OCI-LY1 (cell line): ENCODE results near the gene TPO.

Experiments used
- H2AFZ ChIP-seq: fragments of 200-600 bp; sonication (generic), shearing (Covaris generic); 2 replicates; pipeline ENCODE4 v1.6.0; 2014; ENCODE audit warnings: antibody characterized with exemption, mild to moderate bottlenecking, low read length
- H3F3A ChIP-seq: fragments of 200-600 bp; sonication (generic), shearing (Covaris generic); 2 replicates; pipeline ENCODE4 v1.6.0; 2014; ENCODE audit warnings: mild to moderate bottlenecking, antibody characterized with exemption, low read length, moderate library complexity; ENCODE audit not compliant: insufficient read depth
- H3K27ac ChIP-seq: fragments of 200-600 bp; sonication (generic); 2 replicates; pipeline ENCODE4 v1.5.1; 2014; ENCODE audit warnings: low read length, mixed run types, mild to moderate bottlenecking, low read depth; ENCODE audit not compliant: poor library complexity, severe bottlenecking
- H3K27me3 ChIP-seq: fragments of 200-600 bp; sonication (generic); 2 replicates; pipeline ENCODE4 v1.6.0; 2014; ENCODE audit warnings: antibody characterized with exemption, mild to moderate bottlenecking, low read length, moderate library complexity; ENCODE audit not compliant: insufficient read depth
- H3K36me3 ChIP-seq: fragments of 200-600 bp; sonication (generic); 2 replicates; pipeline ENCODE4 v1.6.1; 2014; ENCODE audit warnings: mild to moderate bottlenecking, antibody characterized with exemption, low read length, moderate library complexity, mixed read lengths; ENCODE audit not compliant: insufficient read depth
- H3K4me1 ChIP-seq: fragments of 200-600 bp; sonication (generic); 2 replicates; pipeline ENCODE4 v1.5.1; 2014; ENCODE audit warnings: mild to moderate bottlenecking, low read length, moderate library complexity; ENCODE audit not compliant: insufficient read depth, severe bottlenecking
- H3K4me2 ChIP-seq: fragments of 200-600 bp; sonication (generic), shearing (Covaris generic); 2 replicates; pipeline ENCODE4 v1.6.1; 2014; ENCODE audit warnings: low read length
- H3K4me3 ChIP-seq: fragments of 200-600 bp; sonication (generic); 2 replicates; pipeline ENCODE4 v1.5.1; 2014; ENCODE audit warnings: low read length, low read depth, mild to moderate bottlenecking, mixed read lengths; ENCODE audit not compliant: poor library complexity, severe bottlenecking
- H3K79me2 ChIP-seq: fragments of 200-600 bp; shearing (Covaris generic); 2 replicates; pipeline ENCODE4 v1.6.1; 2016; ENCODE audit warnings: mixed run types, low read length, mixed read lengths; ENCODE audit not compliant: insufficient read depth
- H3K9ac ChIP-seq: fragments of 200-600 bp; sonication (generic), shearing (Covaris generic); 2 replicates; pipeline ENCODE4 v1.6.1; 2014; ENCODE audit warnings: mild to moderate bottlenecking, low read length, mixed read lengths
- H3K9me2 ChIP-seq: fragments of 200-600 bp; sonication (generic), shearing (Covaris generic); 2 replicates; pipeline ENCODE4 v1.6.1; 2014; ENCODE audit warnings: low read depth, mild to moderate bottlenecking, low read length, mixed read lengths
- H3K9me3 ChIP-seq: fragments of 200-600 bp; shearing (Covaris generic); 2 replicates; pipeline ENCODE4 v1.6.1; 2014; ENCODE audit warnings: low read length, mixed read lengths
- H4K20me1 ChIP-seq: fragments of 200-600 bp; sonication (generic), shearing (Covaris generic); 2 replicates; pipeline ENCODE4 v1.6.0; 2016; ENCODE audit warnings: mild to moderate bottlenecking, low read length; ENCODE audit not compliant: insufficient read depth
- CTCF ChIP-seq: fragments of 200-600 bp; sonication (generic), shearing (Covaris generic); IDR thresholded peaks from 2 replicates; pipeline ENCODE4 v1.5.1; 2017; ENCODE audit warnings: mild to moderate bottlenecking, antibody characterized with exemption, low read length, moderate library complexity, mixed read lengths
- EZH2 ChIP-seq: fragments of 200-600 bp; sonication (generic), shearing (Covaris generic); IDR thresholded peaks from 2 replicates; pipeline ENCODE4 v1.8.0; 2017; ENCODE audit warnings: borderline replicate concordance, mixed run types, mild to moderate bottlenecking, antibody characterized with exemption, low read length, moderate library complexity, mixed read lengths

Gene TPO

DNA sequence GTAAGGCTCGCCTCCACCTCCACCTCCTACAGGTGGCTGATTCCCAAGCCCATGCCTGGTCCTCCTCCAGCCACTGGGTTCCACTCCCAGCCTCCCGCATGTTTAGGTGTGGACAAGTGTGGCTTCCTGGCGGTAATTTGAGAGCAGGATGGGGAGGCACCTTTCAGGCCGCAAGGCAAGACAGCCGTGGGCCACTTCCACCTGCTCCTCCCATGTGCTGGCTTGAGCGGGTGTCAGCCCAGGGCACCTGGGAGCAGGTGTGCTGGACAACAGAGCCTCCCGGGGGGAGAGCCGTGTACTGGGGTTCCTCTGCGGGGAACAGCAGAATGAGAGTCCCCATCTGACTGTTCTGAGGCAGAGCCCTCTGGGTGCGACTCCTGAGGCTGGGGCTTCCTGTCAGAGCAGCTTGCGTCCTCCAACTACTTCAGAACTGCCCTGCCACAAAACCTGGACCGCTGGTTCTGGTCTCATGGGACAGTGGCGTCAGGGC is 83.9 kb downstream of the TPO start:
- Histone ChIP-seq H4K20me1 (no peaks in the 10 kb centered on the region), H3F3A (no peaks in the 10 kb centered on the region), H3K27ac (no peak overlapping the region), H3K9ac (no peak overlapping the region), H3K9me3 (no peaks in the 10 kb centered on the region), H3K36me3 (no peaks in the 10 kb centered on the region), H3K4me1 (no peaks in the 10 kb centered on the region), H3K4me2 (no peak overlapping the region), H3K27me3 (peaks cover 5% of the 10 kb centered on the region; the same call in 1 of the 2 replicates), H3K79me2 (no peaks in the 10 kb centered on the region), H3K4me3 (no peak overlapping the region), H3K9me2 (no peaks in the 10 kb centered on the region), H2AFZ (no peak overlapping the region)
- no peak for TF ChIP-seq EZH2

DNA sequence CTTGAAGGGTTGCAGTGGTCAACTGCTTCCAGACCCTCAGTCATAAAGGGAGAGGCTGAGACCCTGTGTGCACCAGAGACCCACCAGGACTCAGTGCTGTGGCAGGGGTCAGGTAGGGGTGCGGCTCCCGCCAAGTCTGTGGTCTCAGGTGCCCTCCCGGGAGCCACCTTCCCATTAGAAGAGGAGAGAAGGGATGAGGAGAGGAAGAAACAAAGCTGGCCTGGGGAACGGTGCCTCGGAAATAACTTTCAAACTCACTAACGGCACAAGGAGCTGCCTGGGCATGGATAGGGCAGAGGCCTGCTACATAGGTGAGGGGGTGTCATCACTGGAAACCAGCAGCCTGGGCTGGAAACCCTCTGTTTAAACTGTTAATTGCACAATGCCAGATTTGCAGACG is 84.9 kb downstream of the TPO start:
- Histone ChIP-seq H2AFZ (no peak overlapping the region), H4K20me1 (no peaks in the 10 kb centered on the region), H3K27ac (no peak overlapping the region), H3K9me2 (no peaks in the 10 kb centered on the region), H3K4me3 (no peak overlapping the region), H3K9me3 (no peaks in the 10 kb centered on the region), H3K36me3 (no peaks in the 10 kb centered on the region), H3K79me2 (no peaks in the 10 kb centered on the region), H3K4me1 (no peaks in the 10 kb centered on the region), H3F3A (no peaks in the 10 kb centered on the region), H3K4me2 (no peak overlapping the region), H3K27me3 (peaks cover 5% of the 10 kb centered on the region; the same call in 1 of the 2 replicates), H3K9ac (no peak overlapping the region)
- TF ChIP-seq CTCF (no peak), EZH2 (no peak)

GRCh38 chr2:1499033-1499795 is 86.0 kb downstream of the TPO start:
- Histone ChIP-seq H3K79me2 (no peaks in the 10 kb centered on the region), H3K9me2 (no peaks in the 10 kb centered on the region), H3K9me3 (no peaks in the 10 kb centered on the region), H2AFZ (no peak overlapping the region), H3K27ac (no peak overlapping the region), H3K4me1 (no peaks in the 10 kb centered on the region), H4K20me1 (no peaks in the 10 kb centered on the region), H3K36me3 (no peaks in the 10 kb centered on the region), H3F3A (no peaks in the 10 kb centered on the region), H3K4me2 (no peak overlapping the region), H3K4me3 (no peak overlapping the region), H3K9ac (no peak overlapping the region), H3K27me3 (peaks cover 5% of the 10 kb centered on the region; the same call in 1 of the 2 replicates)
- TF ChIP-seq CTCF (no peak), EZH2 (no peak)
